Glutamatergic neuron (in vitro differentiated cells): ENCODE results near the gene FAM227B. TPM values are rescaled to one million over a fixed set of nuclear protein-coding genes. Genes with fewer than 3 reads are reported as not detected.

ENCODE experiments used
- DNase-seq: peaks from one replicate; pipeline ENCODE4 v3.0.0; 2022
- H3K27ac Mint-ChIP-seq: one replicate; pipeline ENCODE4 v1.8.0; 2020; ENCODE audit warnings: mild to moderate bottlenecking, mixed read lengths, inconsistent platforms; ENCODE audit not compliant: unreplicated experiment
- H3K27me3 Mint-ChIP-seq: one replicate; pipeline ENCODE4 v1.8.0; 2020; ENCODE audit warnings: mild to moderate bottlenecking, moderate library complexity, mixed read lengths, inconsistent platforms; ENCODE audit not compliant: unreplicated experiment
- H3K36me3 Mint-ChIP-seq: one replicate; pipeline ENCODE4 v1.8.0; 2020; ENCODE audit warnings: mild to moderate bottlenecking, mixed read lengths, inconsistent platforms; ENCODE audit not compliant: unreplicated experiment
- H3K4me1 Mint-ChIP-seq: one replicate; pipeline ENCODE4 v1.8.0; 2020; ENCODE audit warnings: mild to moderate bottlenecking, low read depth, mixed read lengths, inconsistent platforms; ENCODE audit not compliant: unreplicated experiment
- H3K4me3 Mint-ChIP-seq: one replicate; pipeline ENCODE4 v1.8.0; 2020; ENCODE audit warnings: mild to moderate bottlenecking, mixed read lengths, inconsistent platforms; ENCODE audit not compliant: unreplicated experiment
- H3K9me3 Mint-ChIP-seq: one replicate; pipeline ENCODE4 v1.8.0; 2020; ENCODE audit warnings: mild to moderate bottlenecking, moderate library complexity, mixed read lengths, inconsistent platforms; ENCODE audit not compliant: unreplicated experiment
- CTCF ChIP-seq: fragments of 200-600 bp; sonication (generic); IDR thresholded peaks from one replicate; pipeline ENCODE4 v1.5.0; 2021; ENCODE audit not compliant: partially characterized antibody, unreplicated experiment
- total RNA-seq: library from RNA; stranded (reverse); fragmentation: NEBNext Ultra II Directional; extraction: Animal tissue kit (Norgen Biotek cat#: 25700); gene quantifications from one replicate; pipeline ENCODE4 v1.2.1, GENCODE V29; 2021; ENCODE audit not compliant: unreplicated experiment

The FAM227B gene
- total RNA-seq, 1 donor from 2014 or later = 3.2 TPM

- Mint-ChIP-seq H3K4me3 (no peak overlapping the region), H3K27ac (no peak overlapping the region), H3K9me3 (no peaks in the 10 kb centered on the region), H3K4me1 (no peaks in the 10 kb centered on the region), H3K36me3 (no peaks in the 10 kb centered on the region), H3K27me3 (no peaks in the 10 kb centered on the region)
- TF ChIP-seq CTCF = no peak
- no peak for DNase-seq
Observed at GRCh38 chr15:49464522-49464921, 156.1 kb downstream of the FAM227B start.

GRCh38 chr15:49462232-49462844 lies 158.3 kb downstream of the FAM227B start:
- Mint-ChIP-seq H3K9me3 (no peaks in the 10 kb centered on the region), H3K4me1 (no peaks in the 10 kb centered on the region), H3K27ac (no peak overlapping the region), H3K36me3 (no peaks in the 10 kb centered on the region), H3K27me3 (no peaks in the 10 kb centered on the region), H3K4me3 (no peak overlapping the region)
- TF ChIP-seq CTCF = no peak
- DNase-seq = no peak

- no peaks in the 10 kb centered on the region for H3K27me3 Mint-ChIP-seq
- H3K27ac Mint-ChIP-seq = no peak overlapping the region
- no peaks in the 10 kb centered on the region for H3K9me3 Mint-ChIP-seq
- no peak for DNase-seq
- no peaks in the 10 kb centered on the region for H3K4me1 Mint-ChIP-seq
- H3K36me3 Mint-ChIP-seq = no peaks in the 10 kb centered on the region
- H3K4me3 Mint-ChIP-seq = no peak overlapping the region
- no peak for TF ChIP-seq CTCF
Observed at GRCh38 chr15:49460411-49460941, 160.1 kb downstream of the FAM227B start.

GRCh38 chr15:49458145-49458544 lies 162.5 kb downstream of the FAM227B start:
- H3K4me3 Mint-ChIP-seq = no peak overlapping the region
- no peak for TF ChIP-seq CTCF
- no peaks in the 10 kb centered on the region for H3K9me3 Mint-ChIP-seq
- H3K27ac Mint-ChIP-seq = no peak overlapping the region
- DNase-seq = no peak
- H3K27me3 Mint-ChIP-seq = no peaks in the 10 kb centered on the region
- no peaks in the 10 kb centered on the region for H3K4me1 Mint-ChIP-seq
- H3K36me3 Mint-ChIP-seq = no peaks in the 10 kb centered on the region

GRCh38 chr15:49456166-49456565 lies 164.5 kb downstream of the FAM227B start:
- no peak for DNase-seq
- no peaks in the 10 kb centered on the region for H3K36me3 Mint-ChIP-seq
- no peaks in the 10 kb centered on the region for H3K27me3 Mint-ChIP-seq
- TF ChIP-seq CTCF = no peak
- no peaks in the 10 kb centered on the region for H3K9me3 Mint-ChIP-seq
- no peak overlapping the region for H3K4me3 Mint-ChIP-seq
- H3K27ac Mint-ChIP-seq = no peak overlapping the region
- no peaks in the 10 kb centered on the region for H3K4me1 Mint-ChIP-seq
